ENCODE measurements around the gene SSBP3.

DNA sequence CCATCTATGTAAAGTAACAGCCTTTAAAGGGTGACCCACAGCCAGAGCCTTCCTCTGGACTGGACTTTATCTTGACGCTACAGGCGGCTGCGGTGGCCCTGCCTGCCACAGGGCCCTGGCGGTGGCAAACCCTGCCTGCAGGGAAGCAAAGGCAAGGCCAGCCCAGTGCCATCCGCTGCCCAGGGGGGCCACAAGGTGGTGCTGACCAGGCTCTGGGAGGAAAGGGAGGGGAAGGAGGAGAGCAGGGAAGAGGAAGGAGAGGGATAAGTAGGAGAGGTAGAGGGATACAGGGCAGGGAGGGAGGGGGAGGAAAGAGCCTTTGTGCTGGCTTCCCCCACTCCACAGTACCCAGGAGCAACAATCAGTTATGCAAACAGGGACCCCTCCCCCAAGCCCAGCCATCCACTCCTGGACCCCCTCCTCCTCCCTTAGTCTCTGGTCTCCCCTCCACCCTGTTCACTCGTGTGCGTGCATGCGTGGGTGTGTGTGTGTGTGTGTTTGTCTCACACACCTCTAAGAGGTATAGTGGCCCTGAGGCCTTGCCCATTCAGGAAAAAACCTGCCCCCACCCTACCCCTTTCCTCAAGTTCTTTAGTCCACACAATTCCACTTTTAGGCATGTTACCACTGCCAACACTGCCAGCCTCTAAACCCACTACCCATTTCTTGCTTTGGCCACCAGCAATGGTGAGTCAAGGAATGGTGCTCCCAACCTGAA is 30.3 kb downstream of the SSBP3 start:
- TF ChIP-seq, protein P1, sequence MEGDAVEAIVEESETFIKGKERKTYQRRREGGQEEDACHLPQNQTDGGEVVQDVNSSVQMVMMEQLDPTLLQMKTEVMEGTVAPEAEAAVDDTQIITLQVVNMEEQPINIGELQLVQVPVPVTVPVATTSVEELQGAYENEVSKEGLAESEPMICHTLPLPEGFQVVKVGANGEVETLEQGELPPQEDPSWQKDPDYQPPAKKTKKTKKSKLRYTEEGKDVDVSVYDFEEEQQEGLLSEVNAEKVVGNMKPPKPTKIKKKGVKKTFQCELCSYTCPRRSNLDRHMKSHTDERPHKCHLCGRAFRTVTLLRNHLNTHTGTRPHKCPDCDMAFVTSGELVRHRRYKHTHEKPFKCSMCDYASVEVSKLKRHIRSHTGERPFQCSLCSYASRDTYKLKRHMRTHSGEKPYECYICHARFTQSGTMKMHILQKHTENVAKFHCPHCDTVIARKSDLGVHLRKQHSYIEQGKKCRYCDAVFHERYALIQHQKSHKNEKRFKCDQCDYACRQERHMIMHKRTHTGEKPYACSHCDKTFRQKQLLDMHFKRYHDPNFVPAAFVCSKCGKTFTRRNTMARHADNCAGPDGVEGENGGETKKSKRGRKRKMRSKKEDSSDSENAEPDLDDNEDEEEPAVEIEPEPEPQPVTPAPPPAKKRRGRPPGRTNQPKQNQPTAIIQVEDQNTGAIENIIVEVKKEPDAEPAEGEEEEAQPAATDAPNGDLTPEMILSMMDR (IDR thresholded peaks at IDR 0.05), result peak in 1 of 3 experiments; percentile 3
- TF ChIP-seq POLR2A (IDR thresholded peaks at IDR 0.05; ENCODE audit: low read depth) (no peak), EP300 (IDR thresholded peaks at IDR 0.05) (no peak), POLR2AphosphoS5 (IDR thresholded peaks at IDR 0.05) (no peak)
